Kidney epithelial cell (primary cell): ENCODE data around the gene FBLN2. TPM values are rescaled to one million over a fixed set of nuclear protein-coding genes. Genes with fewer than 3 reads are reported as not detected.

Experiments
- DNase-seq: peaks from one replicate; pipeline ENCODE4 v3.0.0-alpha.2; 2010; ENCODE audit warnings: low read depth
- H3K27me3 ChIP-seq: 2 replicates; pipeline ENCODE4 v1.6.0; 2011; ENCODE audit warnings: low read length; ENCODE audit not compliant: control insufficient read depth, insufficient read depth
- H3K36me3 ChIP-seq: 2 replicates; pipeline ENCODE4 v1.5.1; 2011; ENCODE audit warnings: low read length; ENCODE audit not compliant: control insufficient read depth, insufficient read depth
- H3K4me3 ChIP-seq: 2 replicates; pipeline ENCODE4 v1.5.1; 2011; ENCODE audit warnings: low read depth, mild to moderate bottlenecking, control low read depth, low read length
- total RNA-seq: library from RNA; depleted of rRNA; stranded (reverse); fragments of >200 nt; gene quantifications from 2 replicates; pipeline ENCODE4 v1.2.3, GENCODE V29; 2015
- TF ChIP-seq, protein P1 (sequence below): IDR thresholded peaks from 2 replicates; pipeline ENCODE4 v1.5.1; 2011; ENCODE audit warnings: mild to moderate bottlenecking, moderate library complexity, low read length, control low read depth, inconsistent platforms; ENCODE audit not compliant: insufficient read depth, poor library complexity, severe bottlenecking

Gene FBLN2
- total RNA-seq, 1 donor from 2014 or later, result 6.7 TPM

GRCh38 chr3:13515786-13516759, 32.9 kb upstream of the FBLN2 start:
- H3K27me3 ChIP-seq, result peaks cover 26% of the 10 kb centered on the region
- no peaks in the 10 kb centered on the region for H3K36me3 ChIP-seq
- TF ChIP-seq, protein P1, sequence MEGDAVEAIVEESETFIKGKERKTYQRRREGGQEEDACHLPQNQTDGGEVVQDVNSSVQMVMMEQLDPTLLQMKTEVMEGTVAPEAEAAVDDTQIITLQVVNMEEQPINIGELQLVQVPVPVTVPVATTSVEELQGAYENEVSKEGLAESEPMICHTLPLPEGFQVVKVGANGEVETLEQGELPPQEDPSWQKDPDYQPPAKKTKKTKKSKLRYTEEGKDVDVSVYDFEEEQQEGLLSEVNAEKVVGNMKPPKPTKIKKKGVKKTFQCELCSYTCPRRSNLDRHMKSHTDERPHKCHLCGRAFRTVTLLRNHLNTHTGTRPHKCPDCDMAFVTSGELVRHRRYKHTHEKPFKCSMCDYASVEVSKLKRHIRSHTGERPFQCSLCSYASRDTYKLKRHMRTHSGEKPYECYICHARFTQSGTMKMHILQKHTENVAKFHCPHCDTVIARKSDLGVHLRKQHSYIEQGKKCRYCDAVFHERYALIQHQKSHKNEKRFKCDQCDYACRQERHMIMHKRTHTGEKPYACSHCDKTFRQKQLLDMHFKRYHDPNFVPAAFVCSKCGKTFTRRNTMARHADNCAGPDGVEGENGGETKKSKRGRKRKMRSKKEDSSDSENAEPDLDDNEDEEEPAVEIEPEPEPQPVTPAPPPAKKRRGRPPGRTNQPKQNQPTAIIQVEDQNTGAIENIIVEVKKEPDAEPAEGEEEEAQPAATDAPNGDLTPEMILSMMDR, result no peak
- no peak for DNase-seq
- H3K4me3 ChIP-seq, result no peak overlapping the region

GRCh38 chr3:13516760-13517135, 32.2 kb upstream of the FBLN2 start:
- Histone ChIP-seq H3K4me3 (no peak overlapping the region), H3K27me3 (peaks cover 26% of the 10 kb centered on the region), H3K36me3 (no peaks in the 10 kb centered on the region)
- TF ChIP-seq, protein P1, result no peak
- DNase-seq, result no peak

DNA sequence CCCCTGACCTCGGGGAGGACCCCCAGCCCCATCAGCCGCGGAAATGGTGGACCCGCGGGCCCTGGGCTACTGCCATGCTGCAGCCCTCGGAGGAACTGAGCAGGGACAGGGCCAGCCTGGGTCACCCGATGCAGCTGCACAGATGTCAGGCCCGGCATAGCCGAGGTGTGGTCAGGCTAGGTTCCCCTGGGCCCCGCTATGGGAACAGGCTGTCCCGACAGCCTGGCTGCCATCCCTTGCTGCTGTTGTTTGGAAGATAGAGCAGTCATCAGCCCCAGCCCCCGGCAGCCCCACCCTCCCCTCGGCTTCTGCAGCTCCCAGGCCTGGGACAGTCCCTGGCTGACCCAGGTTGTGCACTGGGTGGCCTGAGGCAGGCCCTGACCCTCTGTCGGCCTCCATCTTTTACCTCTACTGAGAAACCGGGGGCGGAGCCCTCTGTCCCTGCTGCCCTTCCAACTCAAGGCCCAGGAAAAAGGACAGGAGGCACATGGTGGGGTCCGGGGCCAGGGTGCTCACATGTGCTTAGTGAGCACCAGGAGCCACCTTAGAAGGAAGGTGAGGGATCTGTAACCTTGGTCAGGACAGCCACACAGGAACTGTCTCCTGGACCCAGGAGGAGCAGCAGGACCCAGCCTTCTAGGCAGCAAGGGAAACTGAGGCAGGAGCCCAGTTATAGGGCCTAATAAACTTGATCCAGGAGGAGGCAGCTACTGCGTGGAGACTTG, 31.5 kb upstream of the FBLN2 start:
- no peak for DNase-seq
- Histone ChIP-seq H3K36me3 (no peaks in the 10 kb centered on the region), H3K4me3 (no peak overlapping the region), H3K27me3 (peaks cover 23% of the 10 kb centered on the region)
- TF ChIP-seq, protein P1, result no peak

DNA sequence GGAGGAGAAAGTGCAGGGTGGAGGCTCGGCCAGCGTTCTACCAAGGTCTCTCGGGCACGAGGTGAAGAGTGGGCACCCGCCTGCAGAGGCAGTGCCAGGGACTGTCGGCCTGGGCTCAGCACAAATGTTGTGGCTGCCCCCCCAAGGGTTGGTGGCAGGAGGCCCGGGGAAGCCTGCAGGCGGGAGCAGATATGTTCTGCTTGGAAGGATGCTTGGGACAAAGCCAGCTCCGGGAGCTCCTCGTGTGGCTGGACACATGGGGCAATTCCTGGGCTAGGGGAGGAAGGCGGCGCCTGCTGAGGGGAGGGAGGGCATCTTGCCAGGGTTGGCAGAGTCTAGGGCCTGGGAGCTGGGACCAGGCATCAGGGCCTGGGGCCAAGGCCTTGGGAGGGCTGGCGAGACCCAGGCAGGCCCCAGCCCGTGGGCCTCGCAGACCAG, 30.4 kb upstream of the FBLN2 start:
- Histone ChIP-seq H3K4me3 (no peak overlapping the region), H3K27me3 (peaks cover 13% of the 10 kb centered on the region), H3K36me3 (no peaks in the 10 kb centered on the region)
- TF ChIP-seq, protein P1, result no peak
- no peak for DNase-seq

DNA sequence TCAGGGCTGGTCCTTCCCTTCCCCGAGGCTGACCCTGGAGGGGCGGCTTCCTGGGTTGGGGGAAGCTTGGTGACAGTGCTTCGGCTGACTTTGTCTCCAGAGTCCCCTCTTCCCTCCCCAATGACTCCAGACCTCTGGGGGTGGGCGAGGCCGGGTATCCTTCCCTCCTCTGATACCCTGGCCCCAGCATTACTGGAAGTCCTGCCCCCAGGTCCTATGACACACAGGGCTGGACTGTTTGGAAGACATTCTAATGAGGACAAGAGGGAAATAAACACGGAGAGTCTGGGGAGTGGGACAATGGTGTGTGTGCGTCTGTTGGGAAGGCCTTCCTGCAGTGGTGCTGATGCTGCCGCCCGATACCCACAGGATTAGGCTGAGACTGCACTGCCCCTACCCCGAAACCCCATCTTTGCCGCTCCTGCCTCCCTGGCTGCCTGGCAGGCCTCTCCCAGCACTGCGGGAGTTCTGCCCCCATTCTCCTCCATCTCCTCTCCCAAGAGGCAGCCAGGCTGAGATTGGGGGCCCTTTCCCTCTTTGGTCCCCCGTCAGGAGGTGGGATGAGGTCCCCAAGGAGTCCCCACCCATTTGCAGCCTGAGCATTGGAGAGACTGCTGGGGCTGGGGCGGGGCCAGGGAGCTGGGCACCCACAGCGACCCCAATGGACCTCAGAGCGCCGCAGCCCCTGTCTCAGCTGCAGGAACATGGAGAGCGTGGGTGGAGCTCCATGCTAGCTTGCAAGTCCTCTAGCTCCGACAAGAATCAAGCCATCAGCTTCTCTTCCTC, 29.7 kb upstream of the FBLN2 start:
- no peak for DNase-seq
- H3K27me3 ChIP-seq, result peaks cover 8% of the 10 kb centered on the region
- no peaks in the 10 kb centered on the region for H3K36me3 ChIP-seq
- TF ChIP-seq, protein P1, result no peak
- no peak overlapping the region for H3K4me3 ChIP-seq
